ENCODE data around the gene LSM5.
"Not testable (repeated sequence)": the region's sequence is repeated elsewhere in the genome, so short reads cannot be mapped to it uniquely, and the experiment has no call there.

The LSM5 gene

GRCh38 chr7:32500922-32501341 is 10.8 kb upstream of the LSM5 start:
- no peak for TF ChIP-seq CTCF (IDR thresholded peaks at IDR 0.05)
- peaks cover 72% of the 10 kb centered on the region for H3K36me3 Mint-ChIP-seq (ENCODE audit: low read depth)
- peaks cover 16% of the 10 kb centered on the region for H3K4me1 Mint-ChIP-seq
- peaks cover 40% of the 10 kb centered on the region for H3K9me3 Mint-ChIP-seq
- H3K27me3 Mint-ChIP-seq (ENCODE audit: low read depth, poor library complexity): no peaks in the 10 kb centered on the region
- no peak for DNase-seq
- no peak overlapping the region for H3K27ac Mint-ChIP-seq
- H3K4me3 Mint-ChIP-seq: no peak overlapping the region

DNA sequence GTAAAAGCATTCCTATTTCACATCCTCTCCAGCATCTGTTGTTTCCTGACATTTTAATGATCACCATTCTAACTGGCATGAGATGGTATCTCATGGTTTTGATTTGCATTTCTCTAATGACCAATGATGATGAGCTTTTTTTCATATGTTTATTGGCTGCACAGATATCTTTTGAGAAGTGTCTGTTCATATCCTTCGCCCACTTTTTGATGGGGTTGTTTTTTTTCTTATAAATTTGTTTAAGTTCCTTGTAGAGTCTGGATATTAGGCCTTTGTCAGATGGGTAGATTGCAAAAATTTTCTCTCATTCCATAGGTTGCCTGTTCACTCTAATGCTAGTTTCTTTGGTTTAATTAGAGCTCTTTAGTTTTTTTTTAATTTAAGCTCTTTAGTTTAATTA is 10.0 kb upstream of the LSM5 start:
- not testable (repeated sequence) for H3K27ac Mint-ChIP-seq; DNase-seq; H3K4me3 Mint-ChIP-seq; H3K27me3 Mint-ChIP-seq (ENCODE audit: low read depth, poor library complexity)
- Mint-ChIP-seq H3K4me1 (peaks cover 17% of the 10 kb centered on the region), H3K36me3 (ENCODE audit: low read depth) (peaks cover 68% of the 10 kb centered on the region), H3K9me3 (peaks cover 37% of the 10 kb centered on the region)

GRCh38 chr7:32499755-32500154 is 9.6 kb upstream of the LSM5 start:
- not testable (repeated sequence) for H3K27ac Mint-ChIP-seq; H3K27me3 Mint-ChIP-seq (ENCODE audit: low read depth, poor library complexity); H3K4me3 Mint-ChIP-seq; DNase-seq
- peaks cover 37% of the 10 kb centered on the region for H3K9me3 Mint-ChIP-seq
- peaks cover 17% of the 10 kb centered on the region for H3K4me1 Mint-ChIP-seq
- peaks cover 68% of the 10 kb centered on the region for H3K36me3 Mint-ChIP-seq (ENCODE audit: low read depth)

GRCh38 chr7:32496052-32496813 is 6.1 kb upstream of the LSM5 start:
- peaks cover 23% of the 10 kb centered on the region for H3K9me3 Mint-ChIP-seq
- H3K36me3 Mint-ChIP-seq (ENCODE audit: low read depth): peaks cover 45% of the 10 kb centered on the region
- peaks cover 8% of the 10 kb centered on the region for H3K27me3 Mint-ChIP-seq (ENCODE audit: low read depth, poor library complexity)
- H3K4me3 Mint-ChIP-seq: peak overlapping the region; percentile 92
- TF ChIP-seq CTCF (IDR thresholded peaks at IDR 0.05): no peak
- DNase-seq: no peak
- peaks cover 17% of the 10 kb centered on the region for H3K4me1 Mint-ChIP-seq
- H3K27ac Mint-ChIP-seq: peak overlapping the region; percentile 98

GRCh38 chr7:32495298-32496051 is 5.3 kb upstream of the LSM5 start, which contains the start of gene AVL9:
Gene AVL9, plus strand, starts transcription at chr7:32495489. Its CDS starts 221 bp downstream, at chr7:32495710.
- Mint-ChIP-seq H3K27me3 (ENCODE audit: low read depth, poor library complexity) (peaks cover 8% of the 10 kb centered on the region), H3K36me3 (ENCODE audit: low read depth) (peaks cover 38% of the 10 kb centered on the region), H3K4me1 (peaks cover 23% of the 10 kb centered on the region), H3K27ac (peak within 1 kb of the TSS; percentile 98), H3K4me3 (peak within 1 kb of the TSS; percentile 92), H3K9me3 (peaks cover 17% of the 10 kb centered on the region)
- no peak for TF ChIP-seq CTCF (IDR thresholded peaks at IDR 0.05)
- peak; percentile 98 for DNase-seq

DNA sequence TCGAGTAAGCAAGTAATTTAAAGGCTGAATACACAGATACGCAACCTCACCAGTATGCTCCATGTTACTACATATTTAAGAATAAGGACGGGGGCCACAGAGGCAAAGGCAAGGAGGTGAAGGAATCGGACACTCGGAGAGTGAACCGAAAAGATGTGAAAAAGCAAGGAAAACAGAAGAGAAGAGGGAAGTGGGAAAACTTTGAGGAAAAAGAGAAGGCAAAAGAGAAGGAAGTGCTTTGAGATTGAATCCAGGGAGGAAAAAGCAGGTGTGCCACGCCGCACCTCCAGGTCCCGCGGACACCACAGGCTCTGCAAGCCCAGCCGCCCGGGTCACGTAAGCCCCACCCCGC is 4.7 kb upstream of the LSM5 start:
- peaks cover 12% of the 10 kb centered on the region for H3K9me3 Mint-ChIP-seq
- peaks cover 32% of the 10 kb centered on the region for H3K36me3 Mint-ChIP-seq (ENCODE audit: low read depth)
- DNase-seq: no peak
- TF ChIP-seq CTCF (IDR thresholded peaks at IDR 0.05): no peak
- H3K27me3 Mint-ChIP-seq (ENCODE audit: low read depth, poor library complexity): peaks cover 8% of the 10 kb centered on the region
- peaks cover 27% of the 10 kb centered on the region for H3K4me1 Mint-ChIP-seq
- peak overlapping the region; percentile 92 for H3K4me3 Mint-ChIP-seq
- peak overlapping the region; percentile 2 for H3K27ac Mint-ChIP-seq
